SK-N-SH (cell line): Measurements from ENCODE around the gene ZNF391. TPM values are rescaled to one million over a fixed set of nuclear protein-coding genes. Genes with fewer than 3 reads are reported as not detected.

Experiments used
- CTCF ChIA-PET: fragments of 300-600, 350-600 bp; formaldehyde crosslinking; extraction: SDS; loops from one replicate; lab custom pipeline; 2021; lab: Yijun Ruan, JAX
- POLR2A ChIA-PET: fragments of 350-600 bp; sonication (Branson Sonifier 250); formaldehyde crosslinking; extraction: SDS; loops from one replicate; lab custom pipeline; 2020; ENCODE audit warnings: antibody characterized with exemption, inconsistent platforms; lab: Yijun Ruan, JAX
- DNase-seq: peaks from one replicate; pipeline ENCODE4 v3.0.0; 2012
- H2AFZ ChIP-seq: fragments of 200-600 bp; sonication (generic); 2 replicates; pipeline ENCODE4 v1.8.1; 2016; ENCODE audit warnings: antibody characterized with exemption, mild to moderate bottlenecking, low read depth
- H3F3A ChIP-seq: fragments of 200-600 bp; sonication (generic); replicated peaks from 2 replicates; pipeline ENCODE3; 2016; ENCODE audit warnings: antibody characterized with exemption, mild to moderate bottlenecking; ENCODE audit not compliant: insufficient read depth
- H3K27ac ChIP-seq, 2 experiments: fragments of 200-500 bp in 1 of 2; fragments of 200-600 bp in 1 of 2; sonication (Bioruptor generic) in 1 of 2; sonication (generic), shearing (Covaris generic) in 1 of 2; 2 replicates each; pipeline versions ENCODE4 v1.5.1 to v1.6.1; 2014 to 2016; ENCODE audit warnings: low read depth in 2 of 2, inconsistent platforms in 1 of 2, low read length in 1 of 2, mild to moderate bottlenecking in 1 of 2, mixed read lengths in 1 of 2
- H3K27me3 ChIP-seq: fragments of 200-600 bp; sonication (generic), shearing (Covaris generic); 2 replicates; pipeline ENCODE4 v1.6.1; 2016; ENCODE audit warnings: mixed run types; ENCODE audit not compliant: insufficient read depth
- H3K36me3 ChIP-seq, 2 experiments: fragments of 200-500 bp in 1 of 2; fragments of 200-600 bp in 1 of 2; sonication (Bioruptor generic) in 1 of 2; sonication (generic) in 1 of 2; replicated peaks in 1 of 2; 2 replicates each; pipeline versions ENCODE3 to v1.5.1; 2014 to 2016; ENCODE audit warnings: low read length in 1 of 2, mild to moderate bottlenecking in 1 of 2; ENCODE audit not compliant: insufficient read depth in 2 of 2, control insufficient read depth in 1 of 2
- H3K4me1 ChIP-seq, 2 experiments: fragments of 200-500 bp in 1 of 2; fragments of 200-600 bp in 1 of 2; sonication (Bioruptor generic) in 1 of 2; sonication (generic), shearing (Covaris generic) in 1 of 2; 2 replicates each; pipeline versions ENCODE4 v1.5.1 to v1.6.1; 2014 to 2016; ENCODE audit warnings: low read depth in 1 of 2, low read length in 1 of 2, mixed run types in 1 of 2; ENCODE audit not compliant: insufficient read depth in 2 of 2, control insufficient read depth in 1 of 2
- H3K4me2 ChIP-seq: fragments of 200-600 bp; sonication (generic), shearing (Covaris generic); 2 replicates; pipeline ENCODE4 v1.6.1; 2017; ENCODE audit warnings: mixed run types
- H3K4me3 ChIP-seq, 2 experiments: fragments of 200-500 bp in 1 of 2; fragments of 200-600 bp in 1 of 2; sonication (Bioruptor generic) in 1 of 2; sonication (generic), shearing (Covaris generic) in 1 of 2; 2 replicates each; pipeline versions ENCODE4 v1.5.1 to v1.8.1; 2014 to 2016; ENCODE audit warnings: low read depth in 2 of 2, inconsistent platforms in 1 of 2, low read length in 1 of 2, mild to moderate bottlenecking in 1 of 2, mixed read lengths in 1 of 2, moderate library complexity in 1 of 2
- H3K79me2 ChIP-seq: fragments of 200-600 bp; sonication (generic); 2 replicates; pipeline ENCODE4 v1.8.1; 2017; ENCODE audit warnings: mild to moderate bottlenecking; ENCODE audit not compliant: insufficient read depth
- H3K9ac ChIP-seq: fragments of 200-600 bp; sonication (generic); 2 replicates; pipeline ENCODE4 v1.6.1; 2017; ENCODE audit warnings: mixed run types
- H3K9me2 ChIP-seq: fragments of 200-600 bp; sonication (generic); 2 replicates; pipeline ENCODE4 v1.6.1; 2017; ENCODE audit warnings: mixed run types
- H3K9me3 ChIP-seq: fragments of 200-600 bp; sonication (generic); 2 replicates; pipeline ENCODE4 v1.6.1; 2017; ENCODE audit warnings: mixed run types, mild to moderate bottlenecking, moderate library complexity
- H4K20me1 ChIP-seq: fragments of 200-600 bp; sonication (generic); 2 replicates; pipeline ENCODE4 v1.6.1; 2017; ENCODE audit warnings: mild to moderate bottlenecking, mixed run types; ENCODE audit not compliant: insufficient read depth
- FOXJ3 ChIP-seq: sonication (generic); formaldehyde crosslinking; IDR thresholded peaks from 2 replicates; pipeline ENCODE4 v1.5.1; 2020; ENCODE audit warnings: mild to moderate bottlenecking, missing genetic modification reagents
- FOXM1 ChIP-seq: IDR thresholded peaks from 2 replicates; pipeline ENCODE4 v1.4.0; 2012; ENCODE audit warnings: low read depth, mild to moderate bottlenecking
- GABPA ChIP-seq: IDR thresholded peaks from 2 replicates; pipeline ENCODE4 v1.4.0; 2012; ENCODE audit warnings: low read depth, mild to moderate bottlenecking
- GATA2 ChIP-seq: sonication (generic); formaldehyde crosslinking; IDR thresholded peaks from 2 replicates; pipeline ENCODE4 v1.5.0; 2020; ENCODE audit warnings: mild to moderate bottlenecking, missing genetic modification reagents
- IRF3 ChIP-seq: fragments of 150-350 bp; IDR thresholded peaks from 2 replicates; pipeline ENCODE4 v1.6.1; 2016; ENCODE audit warnings: mild to moderate bottlenecking, low read depth, low read length
- MAX ChIP-seq: IDR thresholded peaks from 2 replicates; pipeline ENCODE4 v1.4.0; 2012; ENCODE audit warnings: low read depth
- MEF2A ChIP-seq: IDR thresholded peaks from 2 replicates; pipeline ENCODE4 v1.4.0; 2012; ENCODE audit warnings: low read depth, borderline replicate concordance
- MXI1 ChIP-seq: IDR thresholded peaks from 2 replicates; pipeline ENCODE4 v1.6.1; 2012; ENCODE audit warnings: mild to moderate bottlenecking, low read depth, low read length, improper control_type of control experiment
- NFIC ChIP-seq: IDR thresholded peaks from 2 replicates; pipeline ENCODE4 v1.4.0; 2012; ENCODE audit warnings: borderline replicate concordance
- POLR2AphosphoS5 ChIP-seq: IDR thresholded peaks from 2 replicates; pipeline ENCODE4 v1.6.1; 2012; ENCODE audit warnings: low read depth, low read length
- RAD21 ChIP-seq: IDR thresholded peaks from 2 replicates; pipeline ENCODE4 v1.6.1; 2012; ENCODE audit warnings: mild to moderate bottlenecking, low read length
- RFX5 ChIP-seq: IDR thresholded peaks from 2 replicates; pipeline ENCODE4 v1.6.1; 2012; ENCODE audit warnings: mild to moderate bottlenecking, improper control_type of control experiment, low read length
- RXRA ChIP-seq: IDR thresholded peaks from 2 replicates; pipeline ENCODE4 v1.4.0; 2012; ENCODE audit warnings: low read depth, mild to moderate bottlenecking, borderline replicate concordance
- SMC3 ChIP-seq: IDR thresholded peaks from 2 replicates; pipeline ENCODE4 v1.6.1; 2012; ENCODE audit warnings: low read depth, low read length, improper control_type of control experiment
- TCF12 ChIP-seq: IDR thresholded peaks from 2 replicates; pipeline ENCODE4 v1.4.0; 2012
- USF1 ChIP-seq: IDR thresholded peaks from 2 replicates; pipeline ENCODE4 v1.4.0; 2012; ENCODE audit warnings: low read depth, borderline replicate concordance
- YY1 ChIP-seq: IDR thresholded peaks from 2 replicates; pipeline ENCODE4 v1.4.0; 2012; ENCODE audit warnings: low read depth, mild to moderate bottlenecking
- WGBS: methylation state at CpG from one replicate; pipeline ENCODE4 v1.1.6; 2017; ENCODE audit warnings: low lambda C conversion rate; 5-methylcytosine and 5-hydroxymethylcytosine counted together
- polyA plus RNA-seq, 3 experiments: library from polyadenylated mRNA; depleted of rRNA; stranded (reverse); fragments of >200 nt; gene quantifications; 2 replicates each; pipeline ENCODE4 v1.2.3, GENCODE V29; 2012

Gene ZNF391
- polyA plus RNA-seq, 1 of the 3 experiments (the other 2 are of a cell fraction) = 0.77 TPM

GRCh38 chr6:27406085-27406484 is 17.5 kb downstream of the ZNF391 start:
- TF ChIP-seq RAD21 (no peak), MEF2A (no peak), POLR2AphosphoS5 (no peak), MXI1 (no peak), GATA2 (CRISPR knock-in tag) (no peak), FOXJ3 (no peak), RXRA (no peak), TCF12 (no peak), FOXM1 (no peak)
- no peaks in the 10 kb centered on the region for H3K27me3 ChIP-seq
- no peaks in the 10 kb centered on the region for H3K4me1 ChIP-seq
- no peak overlapping the region for H3K4me2 ChIP-seq
- H3K36me3 ChIP-seq = no peaks in the 10 kb centered on the region
- H4K20me1 ChIP-seq = no peaks in the 10 kb centered on the region
- WGBS = 8% methylated on average over 2 of the region's 3 CpGs
- no peak overlapping the region for H3K9ac ChIP-seq
- H3F3A ChIP-seq = no peaks in the 10 kb centered on the region
- H3K9me3 ChIP-seq = no peaks in the 10 kb centered on the region
- no peaks in the 10 kb centered on the region for H3K9me2 ChIP-seq
- DNase-seq = no peak
- ChIA-PET POLR2A (no interaction called here), CTCF (no interaction called here)
- no peaks in the 10 kb centered on the region for H3K79me2 ChIP-seq
- H3K27ac ChIP-seq = no peak overlapping the region
- H2AFZ ChIP-seq = no peak overlapping the region
- no peak overlapping the region for H3K4me3 ChIP-seq

- Histone ChIP-seq H3K36me3 (no peaks in the 10 kb centered on the region), H3K9me3 (no peaks in the 10 kb centered on the region), H4K20me1 (no peaks in the 10 kb centered on the region), H3K9me2 (no peaks in the 10 kb centered on the region), H3K79me2 (no peaks in the 10 kb centered on the region), H3K4me1 (no peaks in the 10 kb centered on the region), H3F3A (no peaks in the 10 kb centered on the region), H3K27ac (no peak overlapping the region), H3K27me3 (no peaks in the 10 kb centered on the region), H3K4me2 (no peak overlapping the region), H3K4me3 (no peak overlapping the region), H2AFZ (no peak overlapping the region), H3K9ac (no peak overlapping the region)
- CTCF ChIA-PET = interaction anchor here (1.5 kb wide), 1 partner anchor 14 kb away, joined by 3 read pairs; no protein-coding TSS in a partner anchor
- POLR2A ChIA-PET = no interaction called here
- DNase-seq = no peak
- 24% methylated on average over 7 of the region's 8 CpGs for WGBS
- TF ChIP-seq GATA2 (CRISPR knock-in tag) (no peak), SMC3 (no peak)
Observed at GRCh38 chr6:27407153-27407814, 18.7 kb downstream of the ZNF391 start.

GRCh38 chr6:27414300-27414699 is 25.7 kb downstream of the ZNF391 start:
- H3K27ac ChIP-seq = no peak overlapping the region
- H3K9ac ChIP-seq = no peak overlapping the region
- H3F3A ChIP-seq = no peaks in the 10 kb centered on the region
- no peaks in the 10 kb centered on the region for H3K9me2 ChIP-seq
- no peaks in the 10 kb centered on the region for H3K27me3 ChIP-seq
- POLR2A ChIA-PET = no interaction called here
- H3K4me1 ChIP-seq = no peaks in the 10 kb centered on the region
- H4K20me1 ChIP-seq = no peaks in the 10 kb centered on the region
- H3K36me3 ChIP-seq = no peaks in the 10 kb centered on the region
- 39% methylated on average over 4 of the region's 4 CpGs for WGBS
- no peak overlapping the region for H3K4me2 ChIP-seq
- H3K4me3 ChIP-seq = no peak overlapping the region
- no peak for DNase-seq
- H3K79me2 ChIP-seq = no peaks in the 10 kb centered on the region
- CTCF ChIA-PET = interaction anchor here (1.0 kb wide), 1 partner anchor 13 kb away, joined by 3 read pairs; no protein-coding TSS in a partner anchor
- no peaks in the 10 kb centered on the region for H3K9me3 ChIP-seq
- TF ChIP-seq YY1 (no peak), SMC3 (no peak), USF1 (no peak), RFX5 (no peak), GABPA (no peak), FOXM1 (no peak), IRF3 (no peak), MAX (no peak), MEF2A (no peak), RAD21 (no peak), NFIC (no peak), FOXJ3 (no peak)
- H2AFZ ChIP-seq = no peak overlapping the region
